GM12892 (cell line): Measurements from ENCODE around the gene CHL1.

Experiments
- POLR2A ChIP-seq: IDR thresholded peaks from 2 replicates; pipeline ENCODE4 v1.6.1; 2011; ENCODE audit warnings: low read depth, low read length, control low read depth
- POLR2AphosphoS5 ChIP-seq: IDR thresholded peaks from 2 replicates; pipeline ENCODE4 v1.6.1; 2011; ENCODE audit warnings: low read depth, low read length, control low read depth
- TAF1 ChIP-seq: IDR thresholded peaks from 2 replicates; pipeline ENCODE4 v1.6.1; 2011; ENCODE audit warnings: low read depth, mild to moderate bottlenecking, control low read depth, low read length, borderline replicate concordance

GRCh38 chr3:449711-450110 is 253.1 kb downstream of the CHL1 start:
- TF ChIP-seq POLR2A (no peak), POLR2AphosphoS5 (no peak), TAF1 (no peak)
